ENCODE data around the gene STARD10. TPM values are rescaled to one million over a fixed set of nuclear protein-coding genes. Genes with fewer than 3 reads are reported as not detected.

Gene STARD10
- polyA plus RNA-seq, 1 donor, result 49.5 TPM

- no peak for DNase-seq (ENCODE audit: low read depth)
Measured at GRCh38 chr11:72705442-72706365, 88.1 kb downstream of the STARD10 start.

GRCh38 chr11:72704783-72705265, 89.0 kb downstream of the STARD10 start:
- DNase-seq (ENCODE audit: low read depth), result no peak

Other genes with a start within 250 kb of the STARD10 start
- gene PDE2A, start 119.6 kb downstream of the STARD10 start, polyA plus RNA-seq (ENCODE audit: insufficient read length), result 18.1 TPM
- 55.3 TPM for gene ARAP1, start 41.6 kb downstream of the STARD10 start, polyA plus RNA-seq (ENCODE audit: insufficient read length)
- gene ATG16L2, start 20.4 kb upstream of the STARD10 start, polyA plus RNA-seq (ENCODE audit: insufficient read length), result 18.2 TPM

Data from forelimb muscle (tissue), 1 donor.